Kidney tubule cell (primary cell): ENCODE measurements around the gene TOP3B.
A peak's percentile ranks its signal among the peaks of the same experiment; 100 is the strongest.
"Not testable (repeated sequence)": the region's sequence is repeated elsewhere in the genome, so short reads cannot be mapped to it uniquely, and the experiment has no call there.

Experiments used
- DNase-seq: peaks from one replicate; pipeline ENCODE4 v3.0.0-alpha.2; 2018; ENCODE audit warnings: low spot score

The TOP3B gene

GRCh38 chr22:21943571-21944448 lies 38.8 kb downstream of the TOP3B start:
- DNase-seq = no peak

- DNase-seq = peak; percentile 81
Measured at GRCh38 chr22:21942407-21943343, 39.9 kb downstream of the TOP3B start.

GRCh38 chr22:21941921-21942320 lies 40.7 kb downstream of the TOP3B start:
- DNase-seq = no peak

- peak; percentile 7 for DNase-seq
Measured at GRCh38 chr22:21940521-21940920, 42.1 kb downstream of the TOP3B start.

GRCh38 chr22:21939935-21940334 lies 42.7 kb downstream of the TOP3B start:
- DNase-seq = not testable (repeated sequence)

- DNase-seq = no peak
Measured at GRCh38 chr22:21939461-21939913, 43.1 kb downstream of the TOP3B start.

GRCh38 chr22:21938906-21939305 lies 43.7 kb downstream of the TOP3B start:
- DNase-seq = no peak

- peak; percentile 94 for DNase-seq
Measured at GRCh38 chr22:21938071-21938822, 44.3 kb downstream of the TOP3B start.

GRCh38 chr22:21937821-21938070 lies 44.8 kb downstream of the TOP3B start:
- DNase-seq = no peak

- peak; percentile 82 for DNase-seq
Measured at GRCh38 chr22:21937041-21937820, 45.4 kb downstream of the TOP3B start.

- DNase-seq = no peak
Measured at GRCh38 chr22:21936151-21936775, 46.3 kb downstream of the TOP3B start.

- DNase-seq = no peak
Measured at GRCh38 chr22:21933910-21934309, 48.7 kb downstream of the TOP3B start.

- no peak for DNase-seq
Measured at GRCh38 chr22:21933413-21933812, 49.2 kb downstream of the TOP3B start.

- no peak for DNase-seq
Measured at GRCh38 chr22:21932347-21932746, 50.2 kb downstream of the TOP3B start.

GRCh38 chr22:21931056-21931455 lies 51.5 kb downstream of the TOP3B start:
- no peak for DNase-seq

GRCh38 chr22:21929253-21929652 lies 53.3 kb downstream of the TOP3B start:
- DNase-seq = no peak

GRCh38 chr22:21928048-21928447 lies 54.5 kb downstream of the TOP3B start:
- no peak for DNase-seq

GRCh38 chr22:21927174-21927823 lies 55.3 kb downstream of the TOP3B start:
- no peak for DNase-seq

- no peak for DNase-seq
Measured at GRCh38 chr22:21926728-21927127, 55.9 kb downstream of the TOP3B start.

GRCh38 chr22:21923163-21923561 lies 59.4 kb downstream of the TOP3B start:
- DNase-seq = no peak
